Fibroblast of the aortic adventitia (primary cell): ENCODE measurements around the gene ZNF408. TPM values are rescaled to one million over a fixed set of nuclear protein-coding genes. Genes with fewer than 3 reads are reported as not detected.
"Not testable (repeated sequence)": the region's sequence is repeated elsewhere in the genome, so short reads cannot be mapped to it uniquely, and the experiment has no call there.

Experiments used
- DNase-seq: peaks from one replicate; pipeline ENCODE4 v3.0.0-alpha.2; 2010; ENCODE audit warnings: low read depth
- H3K4me3 ChIP-seq: 2 replicates; pipeline ENCODE4 v1.5.1; 2011; ENCODE audit warnings: low read depth, mild to moderate bottlenecking, control low read depth, low read length, moderate library complexity
- total RNA-seq: library from RNA; depleted of rRNA; stranded (reverse); fragments of >200 nt; gene quantifications from 2 replicates; pipeline ENCODE4 v1.2.3, GENCODE V29; 2012; ENCODE audit warnings: low replicate concordance
- TF ChIP-seq, protein P1 (sequence below): IDR thresholded peaks from 2 replicates; pipeline ENCODE4 v1.5.1; 2011; ENCODE audit warnings: mild to moderate bottlenecking, low read length, control low read depth, inconsistent platforms; ENCODE audit not compliant: insufficient read depth

The ZNF408 gene
- total RNA-seq, 1 donor: 9.3 TPM

DNA sequence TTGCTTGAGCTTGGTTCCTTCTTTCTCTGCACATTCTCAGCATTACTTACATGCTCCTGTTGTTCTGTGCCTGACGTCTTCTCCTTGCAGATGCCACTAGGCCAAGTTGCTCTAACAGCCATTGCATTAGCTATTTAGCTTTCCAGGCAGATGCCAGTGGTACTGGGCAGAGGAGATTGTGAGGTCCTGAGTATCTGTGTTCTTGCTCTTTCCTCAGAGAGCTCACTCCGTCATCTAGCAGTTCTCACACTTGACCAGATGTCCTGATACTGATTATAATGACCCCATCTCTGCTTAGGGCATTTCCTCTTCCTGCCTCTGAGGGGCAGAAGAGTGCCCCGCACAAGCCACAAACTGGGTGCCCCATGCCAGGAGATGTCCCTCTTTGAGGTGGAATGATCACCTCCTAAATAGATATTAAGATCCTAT is 31.1 kb upstream of the ZNF408 start:
- H3K4me3 ChIP-seq: no peak overlapping the region
- no peak for DNase-seq
- TF ChIP-seq, protein P1, sequence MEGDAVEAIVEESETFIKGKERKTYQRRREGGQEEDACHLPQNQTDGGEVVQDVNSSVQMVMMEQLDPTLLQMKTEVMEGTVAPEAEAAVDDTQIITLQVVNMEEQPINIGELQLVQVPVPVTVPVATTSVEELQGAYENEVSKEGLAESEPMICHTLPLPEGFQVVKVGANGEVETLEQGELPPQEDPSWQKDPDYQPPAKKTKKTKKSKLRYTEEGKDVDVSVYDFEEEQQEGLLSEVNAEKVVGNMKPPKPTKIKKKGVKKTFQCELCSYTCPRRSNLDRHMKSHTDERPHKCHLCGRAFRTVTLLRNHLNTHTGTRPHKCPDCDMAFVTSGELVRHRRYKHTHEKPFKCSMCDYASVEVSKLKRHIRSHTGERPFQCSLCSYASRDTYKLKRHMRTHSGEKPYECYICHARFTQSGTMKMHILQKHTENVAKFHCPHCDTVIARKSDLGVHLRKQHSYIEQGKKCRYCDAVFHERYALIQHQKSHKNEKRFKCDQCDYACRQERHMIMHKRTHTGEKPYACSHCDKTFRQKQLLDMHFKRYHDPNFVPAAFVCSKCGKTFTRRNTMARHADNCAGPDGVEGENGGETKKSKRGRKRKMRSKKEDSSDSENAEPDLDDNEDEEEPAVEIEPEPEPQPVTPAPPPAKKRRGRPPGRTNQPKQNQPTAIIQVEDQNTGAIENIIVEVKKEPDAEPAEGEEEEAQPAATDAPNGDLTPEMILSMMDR: peak; percentile 20

DNA sequence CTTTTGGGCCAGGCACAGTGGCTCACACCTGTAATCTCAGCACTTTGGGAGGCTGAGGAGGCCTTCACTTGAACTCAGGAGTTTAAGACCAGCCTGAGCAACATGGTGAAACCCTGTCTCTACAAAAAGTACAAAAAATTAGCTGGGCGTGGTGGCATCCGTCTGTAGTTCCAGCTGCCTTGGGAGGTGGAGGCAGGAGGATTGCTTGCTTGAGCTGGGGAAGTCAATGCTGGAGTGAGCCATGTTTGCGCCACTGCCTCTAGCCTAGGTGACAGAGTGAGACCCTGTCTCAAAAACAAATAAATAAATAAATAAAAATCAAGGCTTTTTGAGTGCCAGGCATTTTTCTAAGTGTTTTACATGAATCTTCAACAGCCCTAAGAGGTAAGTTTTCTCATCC is 30.3 kb upstream of the ZNF408 start:
- not testable (repeated sequence) for H3K4me3 ChIP-seq, DNase-seq

DNA sequence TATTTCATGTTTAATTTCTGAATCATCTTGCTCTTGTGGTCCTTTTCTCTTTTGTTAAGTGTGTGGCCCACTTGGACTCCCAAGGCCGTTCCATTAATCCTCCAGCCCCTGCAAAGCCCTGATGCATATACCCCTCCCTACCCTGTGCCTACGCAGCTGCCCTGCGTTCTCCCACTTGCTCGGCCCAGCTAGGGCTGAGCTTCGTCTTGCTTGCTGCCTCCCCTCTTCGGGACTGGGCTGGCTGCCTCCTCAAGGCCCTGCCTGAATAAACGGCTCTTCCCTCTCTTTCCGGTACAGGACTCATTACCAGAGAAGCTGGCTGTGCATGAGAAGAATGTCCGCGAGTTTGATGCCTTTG is 28.9 kb upstream of the ZNF408 start:
- no peak overlapping the region for H3K4me3 ChIP-seq
- TF ChIP-seq, protein P1: no peak
- DNase-seq: no peak

DNA sequence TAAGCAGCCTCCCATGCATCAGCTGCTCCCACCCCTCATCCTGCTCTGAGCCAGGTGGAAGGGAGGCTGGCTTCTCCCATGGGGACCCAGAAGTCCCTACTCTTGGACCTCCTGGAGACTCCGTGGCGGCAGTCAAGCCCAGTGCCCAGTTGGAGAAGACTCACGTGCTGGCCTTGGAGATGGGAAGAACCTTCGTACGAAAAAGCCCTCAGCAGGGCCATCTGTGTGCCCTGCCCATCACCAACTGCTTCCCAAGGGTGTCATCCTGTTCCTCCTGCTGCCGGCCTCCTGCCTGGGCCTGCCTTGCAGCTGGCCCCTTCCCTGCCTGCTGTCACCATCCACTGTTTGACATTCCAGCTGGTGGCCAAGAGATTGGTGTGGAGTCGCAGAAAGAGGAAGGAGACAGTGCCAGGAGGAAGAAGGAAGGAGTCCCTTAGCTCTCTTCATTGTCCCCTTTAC is 28.4 kb upstream of the ZNF408 start:
- TF ChIP-seq, protein P1: no peak
- H3K4me3 ChIP-seq: no peak overlapping the region
- DNase-seq: no peak

DNA sequence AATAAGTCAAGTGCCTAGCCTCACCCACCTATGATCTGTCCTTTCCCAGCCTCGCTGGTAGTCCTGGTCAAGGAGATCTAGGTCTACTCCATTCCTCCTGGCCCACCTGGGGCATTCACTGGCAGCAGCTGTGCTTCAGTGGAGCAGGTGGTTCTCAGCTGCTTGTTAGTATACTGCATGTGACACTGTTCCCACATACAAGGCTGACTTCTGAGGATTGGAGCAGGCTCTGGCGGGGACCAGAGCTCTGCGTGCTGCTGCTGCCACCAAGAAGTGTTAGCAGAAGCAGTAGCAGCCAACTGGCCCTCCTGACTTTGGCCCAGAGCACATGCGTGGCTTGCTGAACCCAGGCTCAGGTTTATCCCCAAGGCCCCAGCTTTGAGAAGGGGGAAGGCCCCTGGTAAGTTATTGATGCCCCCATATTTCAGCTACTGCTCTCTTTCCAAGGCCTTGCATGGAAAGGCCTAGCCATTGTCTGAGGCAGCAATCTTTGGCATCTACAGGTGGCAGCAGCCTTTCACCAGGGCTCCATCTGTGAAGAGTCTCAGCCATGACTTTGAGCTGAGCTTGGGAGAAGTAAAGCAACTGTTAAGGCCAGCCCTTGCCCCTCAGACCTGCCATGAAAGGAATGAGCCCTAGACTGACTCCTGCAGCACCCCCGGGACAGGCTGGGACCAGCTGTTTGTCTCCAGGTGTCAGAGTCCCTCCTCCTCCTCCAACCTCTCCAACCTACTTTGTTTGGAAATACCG is 26.9 kb upstream of the ZNF408 start:
- TF ChIP-seq, protein P1: no peak
- H3K4me3 ChIP-seq: no peak overlapping the region
- DNase-seq: no peak

DNA sequence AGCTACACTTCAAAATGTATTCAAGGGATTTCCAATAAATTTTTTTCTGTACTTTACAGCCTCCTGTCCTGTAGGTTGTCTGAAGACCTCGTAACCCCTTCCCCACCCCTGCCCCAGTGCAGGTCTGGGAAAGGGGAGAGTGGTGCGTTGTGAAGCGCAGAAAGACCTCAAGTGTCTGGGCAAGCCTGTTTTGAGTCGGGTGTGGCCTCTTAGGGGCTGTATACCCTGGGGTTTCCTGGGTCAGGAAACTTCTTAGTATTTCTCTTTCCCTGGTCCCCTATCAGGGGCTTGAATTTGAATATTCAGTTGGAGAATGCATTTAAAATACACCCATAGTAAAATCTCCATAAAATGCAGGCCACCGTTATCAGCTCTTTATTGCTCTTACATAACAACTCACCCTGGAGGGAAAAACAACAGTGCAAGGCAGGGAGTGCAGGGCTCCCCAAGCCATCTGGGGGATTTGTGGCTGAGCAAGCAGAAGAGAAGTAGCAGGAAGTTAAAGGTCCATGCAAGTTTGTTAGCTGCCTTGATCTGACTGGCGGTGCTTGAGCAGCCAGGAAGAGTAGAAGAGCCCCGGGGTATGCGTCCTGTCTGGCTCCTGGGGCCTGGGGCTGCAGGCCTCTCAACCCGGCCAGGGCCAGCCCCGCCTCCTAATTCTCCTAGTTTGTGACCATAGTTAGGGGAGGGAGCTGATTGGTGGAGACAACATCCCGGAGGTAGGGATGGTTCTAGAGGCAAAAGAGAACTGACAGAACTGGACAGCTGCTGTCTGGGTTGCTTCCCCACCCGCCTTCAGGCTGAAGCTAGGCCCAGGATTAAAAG is 26.2 kb upstream of the ZNF408 start:
- H3K4me3 ChIP-seq: no peak overlapping the region

More for the DNA sequence above, 26.2 kb upstream of the ZNF408 start:
- TF ChIP-seq, protein P1: no peak
- peak; percentile 47 for DNase-seq
